ENCODE results near the gene TPSG1. TPM values are rescaled to one million over a fixed set of nuclear protein-coding genes. Genes with fewer than 3 reads are reported as not detected.

Gene TPSG1
- total and polyA plus RNA-seq, 2 of the 13 experiments (the other 11 are each of a cell fraction or from before 2014, with no cell fraction given) = not detected

DNA sequence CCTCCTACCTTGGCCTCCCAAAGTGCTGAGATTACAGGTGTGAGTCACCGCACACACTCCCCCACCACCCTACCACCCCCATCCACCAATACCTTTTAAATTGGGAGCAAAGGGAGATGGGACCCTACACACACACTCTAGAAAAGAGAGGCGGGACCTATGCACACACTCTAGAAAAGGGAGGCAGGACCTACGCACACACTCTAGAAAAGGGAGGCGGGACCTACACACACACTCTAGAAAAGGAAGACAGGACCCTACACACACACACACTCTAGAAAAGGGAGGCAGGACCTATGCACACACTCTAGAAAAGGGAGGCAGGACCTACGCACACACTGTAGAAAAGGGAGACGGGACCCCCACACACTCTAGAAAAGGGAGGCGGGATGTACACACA, 49.7 kb upstream of the TPSG1 start:
- POLR2A ChIA-PET = no interaction called here
- H3K27me3 ChIP-seq (ENCODE audit: control insufficient read depth in 1 of 2, insufficient read depth in 2 of 2, low read length in 2 of 2) = peaks cover 22 to 63% of the 10 kb centered on the region in 2 experiments
- no peak for FAIRE-seq
- DNase-seq (ENCODE audit: low spot score) = no peak
- peaks cover 11% of the 10 kb centered on the region; the same call in 1 of the 2 replicates for H3K4me1 ChIP-seq (ENCODE audit: insufficient read depth, low read length)
- WGBS (ENCODE audit: low lambda C conversion rate) = 61% methylated on average over 7 of the region's 7 CpGs
- H2AFZ ChIP-seq (ENCODE audit: low read length) = no peak overlapping the region
- H3K27ac ChIP-seq (ENCODE audit: extremely low read length, insufficient read depth, low read length) = no peak overlapping the region
- no peaks in the 10 kb centered on the region for H4K20me1 ChIP-seq (ENCODE audit: insufficient read depth, low read length)
- no peak overlapping the region for H3K4me3 ChIP-seq (replicated peaks in 1 of 3; ENCODE audit: insufficient read depth in 1 of 3, low read depth in 2 of 3, low read length in 3 of 3)
- no peaks in the 10 kb centered on the region for H3K9me3 ChIP-seq (ENCODE audit: low read length)
- no peak for ATAC-seq
- TF ChIP-seq, protein P1, sequence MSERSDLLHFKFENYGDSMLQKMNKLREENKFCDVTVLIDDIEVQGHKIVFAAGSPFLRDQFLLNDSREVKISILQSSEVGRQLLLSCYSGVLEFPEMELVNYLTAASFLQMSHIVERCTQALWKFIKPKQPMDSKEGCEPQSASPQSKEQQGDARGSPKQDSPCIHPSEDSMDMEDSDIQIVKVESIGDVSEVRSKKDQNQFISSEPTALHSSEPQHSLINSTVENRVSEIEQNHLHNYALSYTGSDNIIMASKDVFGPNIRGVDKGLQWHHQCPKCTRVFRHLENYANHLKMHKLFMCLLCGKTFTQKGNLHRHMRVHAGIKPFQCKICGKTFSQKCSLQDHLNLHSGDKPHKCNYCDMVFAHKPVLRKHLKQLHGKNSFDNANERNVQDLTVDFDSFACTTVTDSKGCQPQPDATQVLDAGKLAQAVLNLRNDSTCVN (CRISPR knock-in tag; IDR thresholded peaks at IDR 0.05; ENCODE audit: borderline replicate concordance) = peak; percentile 74; the same call in 1 of the 2 replicates
- TF ChIP-seq ZFY (CRISPR knock-in tag; IDR thresholded peaks at IDR 0.05) = no peak
- TF ChIP-seq, protein P2, sequence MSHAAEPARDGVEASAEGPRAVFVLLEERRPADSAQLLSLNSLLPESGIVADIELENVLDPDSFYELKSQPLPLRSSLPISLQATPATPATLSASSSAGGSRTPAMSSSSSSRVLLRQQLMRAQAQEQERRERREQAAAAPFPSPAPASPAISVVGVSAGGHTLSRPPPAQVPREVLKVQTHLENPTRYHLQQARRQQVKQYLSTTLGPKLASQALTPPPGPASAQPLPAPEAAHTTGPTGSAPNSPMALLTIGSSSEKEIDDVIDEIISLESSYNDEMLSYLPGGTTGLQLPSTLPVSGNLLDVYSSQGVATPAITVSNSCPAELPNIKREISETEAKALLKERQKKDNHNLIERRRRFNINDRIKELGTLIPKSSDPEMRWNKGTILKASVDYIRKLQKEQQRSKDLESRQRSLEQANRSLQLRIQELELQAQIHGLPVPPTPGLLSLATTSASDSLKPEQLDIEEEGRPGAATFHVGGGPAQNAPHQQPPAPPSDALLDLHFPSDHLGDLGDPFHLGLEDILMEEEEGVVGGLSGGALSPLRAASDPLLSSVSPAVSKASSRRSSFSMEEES (CRISPR knock-in tag; IDR thresholded peaks at IDR 0.05) = no peak
- intact Hi-C loops (cut with micrococcal nuclease; ENCODE audit: unreplicated experiment) (no loop called here), in situ Hi-C loops (cut with HindIII; ENCODE audit: extremely low pct_ligation_motif_present, low pct_unique_long_range_greater_than_20kb) (no loop called here)
- no peak overlapping the region for H3K4me2 ChIP-seq (ENCODE audit: low read depth, low read length)
- BruUV-seq (replicated peaks) = no TSS peak
- no peaks in the 10 kb centered on the region for H3K36me3 ChIP-seq (replicated peaks in 1 of 2; ENCODE audit: control insufficient read depth in 1 of 2, insufficient read depth in 2 of 2, low read length in 2 of 2)
- no peaks in the 10 kb centered on the region for H3K79me2 ChIP-seq (ENCODE audit: insufficient read depth, low read length)
- H3K9ac ChIP-seq (ENCODE audit: insufficient read depth, low read depth, low read length) = no peak overlapping the region
- CTCF ChIA-PET (ENCODE audit: low intra/inter-chr PET ratio, low total read pairs) = no interaction called here

DNA sequence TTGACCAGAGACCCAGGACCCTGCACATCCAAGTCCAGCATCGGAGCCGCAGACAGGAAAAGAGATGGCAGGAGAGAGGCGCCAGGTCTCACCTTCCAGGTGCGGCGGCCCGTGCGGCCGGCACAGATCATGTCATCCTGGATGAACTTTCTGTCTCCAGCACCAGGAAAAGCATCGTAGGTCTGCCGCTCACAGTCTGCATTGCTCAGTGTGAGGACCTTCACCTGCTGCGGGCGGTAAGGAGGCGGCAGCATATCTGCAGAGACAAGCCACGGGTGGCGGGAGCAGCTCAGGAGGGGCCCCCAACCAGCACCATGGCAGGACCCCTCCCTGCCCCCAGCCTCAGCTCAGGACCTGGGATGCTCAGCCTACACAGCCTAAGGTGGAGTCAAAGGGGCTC, 48.7 kb upstream of the TPSG1 start:
- no peaks in the 10 kb centered on the region for H3K79me2 ChIP-seq (ENCODE audit: insufficient read depth, low read length)
- H3K27me3 ChIP-seq (ENCODE audit: control insufficient read depth in 1 of 2, insufficient read depth in 2 of 2, low read length in 2 of 2) = peaks cover 18 to 57% of the 10 kb centered on the region in 2 experiments
- H3K9me3 ChIP-seq (ENCODE audit: low read length) = no peaks in the 10 kb centered on the region
- no peaks in the 10 kb centered on the region for H4K20me1 ChIP-seq (ENCODE audit: insufficient read depth, low read length)
- no peak overlapping the region for H3K4me2 ChIP-seq (ENCODE audit: low read depth, low read length)
- H3K9ac ChIP-seq (ENCODE audit: insufficient read depth, low read depth, low read length) = no peak overlapping the region
- ChIA-PET CTCF (ENCODE audit: low intra/inter-chr PET ratio, low total read pairs) (no interaction called here), POLR2A (no interaction called here)
- in situ Hi-C loops (cut with HindIII; ENCODE audit: extremely low pct_ligation_motif_present, low pct_unique_long_range_greater_than_20kb) = no loop called here
- DNase-seq (ENCODE audit: low spot score) = no peak
- peaks cover 11% of the 10 kb centered on the region; the same call in 1 of the 2 replicates for H3K4me1 ChIP-seq (ENCODE audit: insufficient read depth, low read length)
- H3K36me3 ChIP-seq (replicated peaks in 1 of 2; ENCODE audit: control insufficient read depth in 1 of 2, insufficient read depth in 2 of 2, low read length in 2 of 2) = no peaks in the 10 kb centered on the region
- H3K27ac ChIP-seq (ENCODE audit: extremely low read length, insufficient read depth, low read length) = no peak overlapping the region
- no peak for FAIRE-seq
- no TSS peak for BruUV-seq (replicated peaks)
- intact Hi-C loops (cut with micrococcal nuclease; ENCODE audit: unreplicated experiment) = no loop called here
- 60% methylated on average over 2 of the region's 15 CpGs for WGBS (ENCODE audit: low lambda C conversion rate)
- ATAC-seq = no peak
- no peak overlapping the region for H3K4me3 ChIP-seq (replicated peaks in 1 of 3; ENCODE audit: insufficient read depth in 1 of 3, low read depth in 2 of 3, low read length in 3 of 3)
- no peak overlapping the region for H2AFZ ChIP-seq (ENCODE audit: low read length)
- TF ChIP-seq U2AF2 (IDR thresholded peaks at IDR 0.05; ENCODE audit: low read depth, low read length) (no peak), FOXA1 (IDR thresholded peaks at IDR 0.05) (no peak), FOXA1 (CRISPR knock-in tag; IDR thresholded peaks at IDR 0.05) (no peak), ZNF121 (CRISPR knock-in tag; IDR thresholded peaks at IDR 0.05) (no peak), EHMT2 (IDR thresholded peaks at IDR 0.05; ENCODE audit: borderline replicate concordance, low read depth, low read length) (no peak), SIN3B (IDR thresholded peaks at IDR 0.05; ENCODE audit: low read length) (no peak), ZNF337 (CRISPR knock-in tag; IDR thresholded peaks at IDR 0.05; ENCODE audit: borderline replicate concordance, low read depth) (no peak), ZNF460 (CRISPR knock-in tag; IDR thresholded peaks at IDR 0.05; ENCODE audit: borderline replicate concordance) (no peak)
- TF ChIP-seq, protein P3, sequence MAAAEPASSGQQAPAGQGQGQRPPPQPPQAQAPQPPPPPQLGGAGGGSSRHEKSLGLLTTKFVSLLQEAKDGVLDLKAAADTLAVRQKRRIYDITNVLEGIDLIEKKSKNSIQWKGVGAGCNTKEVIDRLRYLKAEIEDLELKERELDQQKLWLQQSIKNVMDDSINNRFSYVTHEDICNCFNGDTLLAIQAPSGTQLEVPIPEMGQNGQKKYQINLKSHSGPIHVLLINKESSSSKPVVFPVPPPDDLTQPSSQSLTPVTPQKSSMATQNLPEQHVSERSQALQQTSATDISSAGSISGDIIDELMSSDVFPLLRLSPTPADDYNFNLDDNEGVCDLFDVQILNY (CRISPR knock-in tag; conservative IDR thresholded peaks at IDR 0.05) = no peak
- TF ChIP-seq, protein P4, sequence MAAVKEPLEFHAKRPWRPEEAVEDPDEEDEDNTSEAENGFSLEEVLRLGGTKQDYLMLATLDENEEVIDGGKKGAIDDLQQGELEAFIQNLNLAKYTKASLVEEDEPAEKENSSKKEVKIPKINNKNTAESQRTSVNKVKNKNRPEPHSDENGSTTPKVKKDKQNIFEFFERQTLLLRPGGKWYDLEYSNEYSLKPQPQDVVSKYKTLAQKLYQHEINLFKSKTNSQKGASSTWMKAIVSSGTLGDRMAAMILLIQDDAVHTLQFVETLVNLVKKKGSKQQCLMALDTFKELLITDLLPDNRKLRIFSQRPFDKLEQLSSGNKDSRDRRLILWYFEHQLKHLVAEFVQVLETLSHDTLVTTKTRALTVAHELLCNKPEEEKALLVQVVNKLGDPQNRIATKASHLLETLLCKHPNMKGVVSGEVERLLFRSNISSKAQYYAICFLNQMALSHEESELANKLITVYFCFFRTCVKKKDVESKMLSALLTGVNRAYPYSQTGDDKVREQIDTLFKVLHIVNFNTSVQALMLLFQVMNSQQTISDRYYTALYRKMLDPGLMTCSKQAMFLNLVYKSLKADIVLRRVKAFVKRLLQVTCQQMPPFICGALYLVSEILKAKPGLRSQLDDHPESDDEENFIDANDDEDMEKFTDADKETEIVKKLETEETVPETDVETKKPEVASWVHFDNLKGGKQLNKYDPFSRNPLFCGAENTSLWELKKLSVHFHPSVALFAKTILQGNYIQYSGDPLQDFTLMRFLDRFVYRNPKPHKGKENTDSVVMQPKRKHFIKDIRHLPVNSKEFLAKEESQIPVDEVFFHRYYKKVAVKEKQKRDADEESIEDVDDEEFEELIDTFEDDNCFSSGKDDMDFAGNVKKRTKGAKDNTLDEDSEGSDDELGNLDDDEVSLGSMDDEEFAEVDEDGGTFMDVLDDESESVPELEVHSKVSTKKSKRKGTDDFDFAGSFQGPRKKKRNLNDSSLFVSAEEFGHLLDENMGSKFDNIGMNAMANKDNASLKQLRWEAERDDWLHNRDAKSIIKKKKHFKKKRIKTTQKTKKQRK (IDR thresholded peaks at IDR 0.05; ENCODE audit: low read length) = no peak

All from HepG2 (cell line).